ENCODE data around the gene RTN4IP1. TPM values are rescaled to one million over a fixed set of nuclear protein-coding genes. Genes with fewer than 3 reads are reported as not detected.

The RTN4IP1 gene
- total and polyA plus RNA-seq, 10 of the 15 experiments (the other 5 are each of a cell fraction or from before 2014, with no cell fraction given) = 8.2 to 17.0 (median 9.8) TPM

- DNase-seq (ENCODE audit: low read depth, low spot score) (no peak), FAIRE-seq (no peak), ATAC-seq (peak; percentile 47)
- TF ChIP-seq, protein P1, sequence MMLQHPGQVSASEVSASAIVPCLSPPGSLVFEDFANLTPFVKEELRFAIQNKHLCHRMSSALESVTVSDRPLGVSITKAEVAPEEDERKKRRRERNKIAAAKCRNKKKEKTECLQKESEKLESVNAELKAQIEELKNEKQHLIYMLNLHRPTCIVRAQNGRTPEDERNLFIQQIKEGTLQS (IDR thresholded peaks at IDR 0.05; ENCODE audit: borderline replicate concordance, extremely low read depth, low read depth, low read length) = no peak
- TF ChIP-seq KDM1A (IDR thresholded peaks at IDR 0.05; ENCODE audit: borderline replicate concordance) = no peak
- no peak for TF ChIP-seq LARP7 (IDR thresholded peaks at IDR 0.05)
- no peak for TF ChIP-seq BCL11A (IDR thresholded peaks at IDR 0.05; ENCODE audit: low read depth, low read length)
- no peak for TF ChIP-seq TBL1XR1 (IDR thresholded peaks at IDR 0.05; ENCODE audit: low read depth, low read length)
- TF ChIP-seq HDGF (IDR thresholded peaks at IDR 0.05) = no peak
- TF ChIP-seq FOXK2 (IDR thresholded peaks at IDR 0.05) = no peak
- TF ChIP-seq RAD51 (IDR thresholded peaks at IDR 0.05) = no peak
- no peak for TF ChIP-seq HDAC2 (IDR thresholded peaks at IDR 0.05)
- no peak for TF ChIP-seq RELA (IDR thresholded peaks at IDR 0.05; ENCODE audit: borderline replicate concordance, partially characterized antibody)
- no peak for TF ChIP-seq RBBP5 (conservative IDR thresholded peaks at IDR 0.05)
- no peak for TF ChIP-seq TCF7 (IDR thresholded peaks at IDR 0.05; ENCODE audit: borderline replicate concordance)
- no peak for TF ChIP-seq JUND (IDR thresholded peaks at IDR 0.05; ENCODE audit: low read depth, low read length)
- TF ChIP-seq NRF1 (conservative IDR thresholded peaks at IDR 0.05; ENCODE audit: low read depth, low read length) = no peak
- Histone ChIP-seq H3K4me2 (ENCODE audit: control insufficient read depth, insufficient read depth) (no peak overlapping the region), H3K4me1 (ENCODE audit: control insufficient read depth, insufficient read depth, low read length) (no peaks in the 10 kb centered on the region), H3K9ac (ENCODE audit: control insufficient read depth, insufficient read depth, low read length) (no peak overlapping the region), H3K27me3 (replicated peaks in 1 of 2; ENCODE audit: control insufficient read depth in 2 of 2, insufficient read depth in 2 of 2, low read length in 1 of 2) (no peaks in the 10 kb centered on the region), H3K36me3 (ENCODE audit: control insufficient read depth in 2 of 2, insufficient read depth in 2 of 2, low read length in 1 of 2) (peaks cover 7 to 38% of the 10 kb centered on the region in 2 experiments), H4K20me1 (ENCODE audit: control insufficient read depth, insufficient read depth) (no peaks in the 10 kb centered on the region), H3K27ac (ENCODE audit: control insufficient read depth, insufficient read depth) (no peak overlapping the region), H2AFZ (ENCODE audit: control insufficient read depth, low read depth, low read length) (no peak overlapping the region), H3K4me3 (no peak overlapping the region), H3K79me2 (ENCODE audit: control insufficient read depth, insufficient read depth, low read length) (no peaks in the 10 kb centered on the region), H3K9me3 (replicated peaks; ENCODE audit: control insufficient read depth, insufficient read depth, low read length) (no peaks in the 10 kb centered on the region; the same call in 2 of the 3 replicates)
- in situ Hi-C loops (cut with MboI) (no loop called here), intact Hi-C loops (cut with micrococcal nuclease; ENCODE audit: unreplicated experiment) (no loop called here)
- ChIA-PET RAD21 (ENCODE audit: unreplicated experiment) (interaction anchor here (0.9 to 4.4 kb wide), 4 partner anchors 13 to 42 kb away, joined by 3 to 12 read pairs (median 6); no protein-coding TSS in a partner anchor), CTCF (interaction anchor here (1.1 to 5.9 kb wide), 6 partner anchors 13 to 218 kb away, joined by 3 to 21 read pairs (median 6); no protein-coding TSS in a partner anchor), POLR2A (no interaction called here), SMC1A (ENCODE audit: uncharacterized antibody, unreplicated experiment) (interaction anchor here (1.2 to 2.1 kb wide), 7 partner anchors 11 to 108 kb away, joined by 3 to 9 read pairs (median 5); no protein-coding TSS in a partner anchor)
- BruUV-seq (replicated peaks) = no TSS peak
- WGBS (ENCODE audit: insufficient coverage, insufficient replicate concordance, low lambda C conversion rate, missing lambda C conversion rate) = 80% methylated on average over 5 of the region's 5 CpGs
Observed at GRCh38 chr6:106553440-106553839, 75.9 kb downstream of the RTN4IP1 start.

Measured in GM12878 (cell line).